Jurkat, Clone E6-1 (cell line): Measurements from ENCODE around the gene IL1R1.
A peak's percentile ranks its signal among the peaks of the same experiment; 100 is the strongest.

ENCODE experiments used
- DNase-seq: peaks from one replicate; pipeline ENCODE4 v3.0.0-alpha.2; 2011; ENCODE audit warnings: low read depth, low spot score
- H3K4me3 ChIP-seq: 2 replicates; pipeline ENCODE4 v1.5.1; 2011; ENCODE audit warnings: mild to moderate bottlenecking, low read length, control low read depth, moderate library complexity

Gene IL1R1

DNA sequence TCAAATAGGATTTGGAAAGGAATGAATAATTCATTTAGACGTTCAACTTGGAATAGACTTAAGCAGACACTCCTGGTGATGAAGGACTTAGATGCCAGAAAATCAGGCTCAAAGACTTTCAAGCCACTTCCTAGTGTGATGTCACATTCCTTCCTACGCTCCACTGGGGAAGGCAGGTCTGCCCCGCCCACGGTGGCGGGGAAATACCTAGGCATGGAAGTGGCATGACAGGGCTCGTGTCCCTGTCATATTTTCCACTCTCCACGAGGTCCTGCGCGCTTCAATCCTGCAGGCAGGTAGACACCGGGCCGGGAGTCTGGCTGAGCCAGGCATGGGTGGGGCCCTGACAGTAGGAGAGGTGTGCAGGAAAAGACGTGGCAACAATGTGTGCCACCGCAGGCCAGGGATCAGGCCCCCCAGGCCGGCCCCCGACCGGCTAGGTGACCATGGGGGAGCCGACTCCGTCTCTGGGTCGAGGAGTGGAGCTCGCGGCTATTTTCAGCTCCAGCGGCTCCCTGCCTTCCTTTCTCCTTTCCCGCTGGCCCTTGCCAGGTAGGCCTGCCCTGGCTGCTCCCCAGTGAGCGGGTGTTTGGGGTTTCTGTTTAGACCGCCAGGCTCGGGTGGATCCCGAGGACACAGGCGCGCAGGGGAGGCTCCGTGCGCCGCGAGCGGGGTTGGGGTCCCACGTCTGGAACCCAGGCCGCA, 44.4 kb downstream of the IL1R1 start, which contains the start of gene IL1RL2:
IL1RL2 (plus strand) TSS at position 233 of the 705 bp plus-strand sequence. CDS start 845 bp downstream, outside the sequence.
- no peak within 1 kb of the TSS for H3K4me3 ChIP-seq
- no peak for DNase-seq

DNA sequence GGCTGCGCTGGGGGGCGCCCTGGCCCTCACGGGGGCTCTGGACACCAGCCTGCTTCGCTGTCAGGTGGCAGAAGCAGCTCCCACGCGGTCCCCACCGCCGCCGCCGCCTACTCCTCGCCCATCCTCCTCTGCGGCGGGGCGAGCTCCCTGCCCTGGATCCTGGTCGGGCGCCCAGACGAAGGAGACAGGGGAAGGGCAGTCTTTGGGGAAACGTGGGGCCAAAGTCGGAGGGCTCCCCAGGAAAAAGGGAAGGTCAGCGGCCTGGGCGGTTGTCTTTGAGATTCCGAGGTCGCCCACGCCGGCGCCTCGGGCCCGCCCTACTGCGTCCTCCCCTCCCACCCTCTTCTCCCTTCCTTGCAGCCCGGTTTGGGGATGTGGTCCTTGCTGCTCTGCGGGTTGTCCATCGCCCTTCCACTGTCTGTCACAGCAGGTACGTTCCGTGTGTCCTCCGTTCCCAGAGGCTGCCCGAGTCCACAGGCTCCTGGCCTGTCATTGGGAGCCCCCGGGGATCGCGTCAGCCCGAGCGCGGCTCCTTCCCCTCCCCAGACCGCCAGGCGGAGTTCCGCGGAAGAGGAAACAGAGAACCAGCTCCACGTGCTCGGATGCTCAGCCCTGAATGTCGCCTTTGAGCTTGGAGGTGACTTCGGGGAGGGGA, 45.1 kb downstream of the IL1R1 start:
- no peak for DNase-seq
- H3K4me3 ChIP-seq, result no peak overlapping the region

DNA sequence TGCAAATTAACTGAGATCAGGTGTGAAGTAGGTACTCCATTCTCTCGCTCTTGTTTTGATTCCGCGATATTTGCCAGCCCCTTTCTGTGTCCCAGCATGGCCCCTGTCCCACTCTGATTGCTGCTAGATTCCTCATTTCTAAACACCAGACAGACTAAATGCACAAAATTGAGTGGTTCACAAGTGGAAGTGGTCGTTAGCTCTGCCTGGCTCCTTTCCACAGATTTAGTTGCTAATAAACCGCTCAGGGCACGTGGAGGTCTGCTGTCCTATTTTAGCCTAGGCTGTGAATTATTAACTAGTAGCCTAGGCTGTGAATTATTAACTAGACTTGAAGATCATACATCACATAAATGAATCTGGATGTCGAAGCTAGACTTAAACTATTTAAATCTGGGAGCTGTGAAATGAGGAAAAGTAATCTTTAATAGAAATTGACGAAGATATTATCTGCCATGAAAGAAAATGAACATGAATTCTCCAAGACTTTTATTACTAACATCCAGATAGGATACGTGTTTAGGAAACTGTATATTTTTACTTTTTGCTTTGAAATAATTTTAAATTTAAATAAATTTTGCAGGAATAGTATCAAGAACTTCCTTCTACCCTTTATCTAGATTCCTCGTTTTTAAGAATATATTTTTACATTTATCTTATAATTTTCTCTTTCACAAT, 48.0 kb downstream of the IL1R1 start:
- H3K4me3 ChIP-seq, result no peak overlapping the region
- DNase-seq, result no peak

DNA sequence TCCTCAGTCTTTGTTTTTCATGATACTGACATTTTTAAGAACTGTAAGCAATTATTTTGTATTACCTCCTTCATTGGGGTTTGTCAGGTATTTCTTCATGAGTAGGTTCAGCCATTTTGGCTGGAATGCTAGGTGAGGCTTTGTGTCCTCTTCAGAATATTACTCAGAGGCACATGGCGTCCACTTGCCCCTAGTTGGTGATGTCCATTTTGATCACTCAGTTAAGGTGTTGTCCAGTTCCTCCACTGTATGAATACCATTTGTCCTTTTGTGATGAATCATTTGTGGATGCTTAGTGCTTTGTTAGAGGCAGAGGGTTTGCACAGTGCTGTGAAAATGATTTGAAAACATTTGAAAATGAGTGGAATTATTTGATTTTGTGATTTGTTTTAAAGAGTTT, 49.0 kb downstream of the IL1R1 start:
- DNase-seq, result no peak
- H3K4me3 ChIP-seq, result no peak overlapping the region

DNA sequence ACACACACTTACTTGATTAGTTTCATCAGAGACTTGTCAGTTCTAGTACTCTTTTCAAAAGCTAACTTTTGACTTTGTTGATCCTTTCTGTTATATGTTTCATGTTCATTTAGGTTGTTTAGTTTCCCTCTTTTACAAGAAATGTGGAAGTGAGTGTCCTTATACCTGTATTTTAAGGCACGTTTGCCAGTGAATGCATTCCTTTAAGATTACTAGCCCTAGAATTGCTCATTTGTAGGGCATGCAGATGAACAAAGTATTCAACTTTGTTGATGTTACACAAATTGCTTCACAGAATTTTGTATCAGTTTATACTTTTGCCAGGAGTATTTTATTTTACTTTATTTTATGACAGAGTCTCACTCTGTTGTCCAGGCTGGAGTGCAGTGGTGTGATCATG, 50.5 kb downstream of the IL1R1 start:
- no peak overlapping the region for H3K4me3 ChIP-seq
- no peak for DNase-seq

DNA sequence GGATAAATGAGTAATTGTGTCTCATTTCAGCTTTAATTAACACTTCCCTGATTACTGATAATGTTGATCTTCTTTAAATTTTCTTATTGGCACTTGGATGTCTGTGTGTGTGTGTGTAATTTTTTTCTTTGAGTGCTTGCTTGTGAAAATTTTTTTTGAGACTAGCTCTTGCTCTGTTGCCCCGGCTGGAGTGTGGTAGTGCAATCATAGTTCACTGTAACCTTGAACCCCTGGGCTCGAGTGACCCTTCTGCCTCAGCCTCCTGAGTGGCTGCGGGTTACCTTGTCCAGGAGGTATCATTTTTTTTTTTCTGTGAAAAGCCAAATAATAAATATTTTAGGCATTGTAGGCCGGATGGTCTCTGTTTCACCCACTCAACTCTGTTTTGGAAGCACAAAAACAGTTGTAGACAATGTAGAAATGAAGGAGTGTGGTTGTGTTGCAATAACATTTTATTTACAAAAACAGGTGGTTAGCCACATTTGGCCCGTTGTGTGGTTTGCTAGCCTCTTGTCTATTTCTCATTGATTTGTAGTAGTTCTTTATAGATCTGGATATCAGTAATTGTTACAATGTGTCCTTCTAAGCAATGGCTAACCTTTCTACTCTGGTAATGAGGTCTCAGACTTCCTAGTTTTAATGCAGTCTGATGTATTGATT, 52.2 kb downstream of the IL1R1 start:
- no peak for DNase-seq
- no peak overlapping the region for H3K4me3 ChIP-seq

DNA sequence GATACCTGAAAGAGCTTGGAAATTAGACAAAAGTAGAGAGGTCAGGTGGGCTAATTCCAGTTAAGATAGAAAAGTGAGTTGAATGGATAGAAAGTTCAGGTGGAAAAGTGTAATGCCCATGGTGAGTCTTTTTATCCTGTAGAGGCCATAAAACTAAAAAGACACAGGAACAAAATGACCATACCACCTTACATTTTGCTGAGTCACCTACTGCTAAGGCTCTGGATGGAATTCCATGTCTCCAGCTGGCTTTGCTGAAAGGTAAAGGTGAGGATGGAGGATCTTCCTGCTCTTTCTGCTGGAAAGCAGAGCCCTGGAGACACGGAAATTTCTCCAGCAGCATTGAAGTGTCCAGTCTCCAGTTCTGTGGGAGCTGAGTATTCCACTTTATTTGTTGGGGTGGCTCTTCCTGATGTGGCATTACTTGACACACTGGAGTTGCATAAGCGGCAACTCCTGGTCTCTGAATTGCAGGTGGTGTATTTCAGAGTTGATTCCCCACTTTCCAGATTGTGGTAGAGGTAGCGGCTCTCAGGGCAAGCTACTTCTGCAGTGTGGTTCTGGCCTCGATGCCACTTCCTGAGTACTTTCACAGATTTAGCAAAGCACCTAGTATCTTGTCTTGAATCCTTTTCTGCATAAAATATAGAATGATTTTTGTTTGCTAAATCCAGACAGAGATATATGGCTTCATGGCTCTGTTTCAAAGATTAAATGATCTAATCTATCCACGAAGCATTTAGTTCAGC, 55.0 kb downstream of the IL1R1 start:
- H3K4me3 ChIP-seq, result no peak overlapping the region
- DNase-seq, result peak; percentile 14

DNA sequence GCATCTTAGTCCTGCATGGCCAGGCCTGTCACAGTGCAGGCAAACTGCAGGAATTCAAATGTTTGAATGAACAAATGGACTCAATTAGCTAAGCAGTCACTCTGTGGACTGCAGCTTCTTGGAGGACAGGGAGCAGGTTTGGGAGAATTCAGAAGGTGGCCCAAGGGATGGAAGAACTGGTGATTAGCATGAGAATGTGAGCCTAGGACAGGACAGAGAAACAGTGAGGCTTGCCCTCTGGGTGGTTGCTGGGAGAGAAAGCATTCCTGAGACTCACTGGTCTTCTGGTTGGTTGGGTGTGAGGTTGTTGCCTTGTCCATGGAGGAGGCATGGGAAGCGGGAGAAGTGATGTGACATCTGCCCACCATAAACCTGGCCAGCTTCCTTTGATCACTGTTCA, 58.0 kb downstream of the IL1R1 start:
- no peak for DNase-seq
- H3K4me3 ChIP-seq, result no peak overlapping the region

DNA sequence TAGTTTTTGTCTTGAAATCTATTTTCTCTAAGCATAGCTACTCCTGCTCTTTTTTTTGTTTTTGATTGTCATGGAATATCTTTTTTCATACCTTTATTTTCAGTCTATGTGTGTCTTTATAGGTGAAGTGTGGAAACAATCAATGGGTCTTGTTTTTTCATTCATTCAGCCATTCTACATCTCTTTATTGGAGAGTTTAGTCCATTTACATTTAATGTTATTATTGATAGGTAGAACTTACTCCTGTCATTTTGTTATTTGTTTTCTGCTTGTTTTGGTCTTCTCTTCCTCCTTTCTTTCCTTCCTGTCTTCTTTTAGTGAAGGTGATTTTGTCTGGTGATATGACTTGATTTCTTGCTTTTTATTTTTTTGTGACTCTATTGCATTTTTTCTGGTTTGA, 62.1 kb downstream of the IL1R1 start:
- DNase-seq, result no peak
- H3K4me3 ChIP-seq, result no peak overlapping the region

DNA sequence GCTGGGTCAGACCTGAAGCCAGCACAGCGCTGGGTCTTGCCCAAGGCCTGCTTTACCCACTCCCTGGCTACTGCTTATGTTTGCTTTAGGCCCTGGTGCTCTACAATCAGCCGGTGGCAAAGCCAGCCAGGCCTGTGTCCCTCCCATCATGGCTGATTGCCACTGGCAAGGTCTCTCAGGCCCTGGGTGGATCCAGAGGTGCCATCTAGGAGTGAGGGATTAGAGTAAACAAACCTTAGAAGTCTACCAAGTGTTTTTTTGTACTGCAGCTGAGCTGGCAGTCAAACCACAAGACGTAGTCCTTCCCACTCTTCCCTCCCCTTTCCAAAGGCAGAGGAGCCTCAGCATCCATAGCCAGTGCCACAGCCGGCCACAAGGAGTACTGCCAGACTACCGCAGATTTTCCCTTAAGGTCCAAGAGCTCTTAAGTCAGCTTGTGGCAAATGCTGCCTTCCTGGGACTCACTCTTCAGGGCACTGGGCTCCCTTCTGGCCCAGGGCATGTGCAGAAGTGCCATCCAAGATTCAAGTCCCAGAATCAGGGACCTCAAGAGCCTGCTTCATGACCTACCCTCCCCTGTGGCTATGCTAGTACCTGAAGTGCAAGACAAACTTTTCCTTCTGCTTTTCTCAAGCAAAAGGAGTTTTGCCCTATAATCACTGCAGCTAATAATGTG, 64.3 kb downstream of the IL1R1 start:
- DNase-seq, result no peak
- H3K4me3 ChIP-seq, result no peak overlapping the region

DNA sequence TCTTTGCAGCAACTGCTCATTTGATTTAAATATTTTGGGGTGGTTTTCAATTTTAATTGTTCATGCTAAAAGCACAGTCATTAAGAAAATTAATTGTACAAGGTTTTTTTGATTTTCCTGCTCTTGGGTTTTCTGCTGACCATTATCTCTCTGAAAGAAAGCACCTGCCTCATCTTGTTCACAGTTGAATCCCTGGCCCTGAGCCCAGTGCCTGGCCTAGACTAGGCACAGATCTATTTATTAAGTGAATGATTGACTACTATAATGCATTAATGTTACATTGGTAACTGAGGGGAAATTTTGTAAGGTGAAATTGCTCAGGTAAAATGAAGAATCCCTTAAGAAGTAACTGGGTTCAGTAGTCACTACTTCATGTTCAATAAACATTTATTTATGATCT, 66.2 kb downstream of the IL1R1 start:
- DNase-seq, result no peak
- H3K4me3 ChIP-seq, result no peak overlapping the region

DNA sequence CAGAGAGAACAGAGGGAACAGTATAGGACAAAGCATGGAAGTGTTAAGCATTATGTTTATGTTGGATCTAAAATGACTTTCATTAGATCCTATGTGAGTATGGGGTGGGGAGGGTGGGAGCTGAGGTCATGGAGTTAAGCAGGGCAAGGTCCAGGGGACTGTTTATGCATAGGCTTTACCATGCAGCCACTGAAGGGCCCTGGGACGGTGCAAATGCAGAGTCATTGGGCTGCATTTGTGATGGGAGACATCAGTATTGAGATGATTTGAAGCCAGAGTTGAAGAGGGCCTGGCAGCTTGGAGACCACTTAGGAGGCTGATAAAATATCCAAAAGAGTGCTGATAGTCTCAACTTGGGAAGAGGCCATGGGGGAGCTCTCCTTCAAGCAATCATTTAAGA, 66.9 kb downstream of the IL1R1 start:
- H3K4me3 ChIP-seq, result no peak overlapping the region
- DNase-seq, result no peak

DNA sequence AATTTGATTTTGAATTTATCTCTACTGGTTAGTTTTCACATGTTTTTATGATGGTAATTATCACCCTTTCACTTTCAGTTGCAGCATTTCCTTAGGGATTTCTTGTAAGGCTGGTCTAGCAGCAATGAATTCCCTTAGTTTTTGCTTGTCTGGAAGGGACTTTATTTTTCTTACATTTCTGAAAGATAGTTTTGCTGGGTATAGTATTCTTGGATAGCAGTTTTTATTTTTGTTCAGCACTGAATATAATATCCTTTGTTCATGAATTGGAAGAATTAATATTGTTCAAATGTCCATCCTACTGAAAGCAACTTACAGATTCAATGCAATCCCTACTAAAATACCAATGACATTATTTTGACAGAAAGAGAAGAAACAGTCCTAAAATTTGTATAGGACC, 74.5 kb downstream of the IL1R1 start:
- H3K4me3 ChIP-seq, result no peak overlapping the region
- no peak for DNase-seq

DNA sequence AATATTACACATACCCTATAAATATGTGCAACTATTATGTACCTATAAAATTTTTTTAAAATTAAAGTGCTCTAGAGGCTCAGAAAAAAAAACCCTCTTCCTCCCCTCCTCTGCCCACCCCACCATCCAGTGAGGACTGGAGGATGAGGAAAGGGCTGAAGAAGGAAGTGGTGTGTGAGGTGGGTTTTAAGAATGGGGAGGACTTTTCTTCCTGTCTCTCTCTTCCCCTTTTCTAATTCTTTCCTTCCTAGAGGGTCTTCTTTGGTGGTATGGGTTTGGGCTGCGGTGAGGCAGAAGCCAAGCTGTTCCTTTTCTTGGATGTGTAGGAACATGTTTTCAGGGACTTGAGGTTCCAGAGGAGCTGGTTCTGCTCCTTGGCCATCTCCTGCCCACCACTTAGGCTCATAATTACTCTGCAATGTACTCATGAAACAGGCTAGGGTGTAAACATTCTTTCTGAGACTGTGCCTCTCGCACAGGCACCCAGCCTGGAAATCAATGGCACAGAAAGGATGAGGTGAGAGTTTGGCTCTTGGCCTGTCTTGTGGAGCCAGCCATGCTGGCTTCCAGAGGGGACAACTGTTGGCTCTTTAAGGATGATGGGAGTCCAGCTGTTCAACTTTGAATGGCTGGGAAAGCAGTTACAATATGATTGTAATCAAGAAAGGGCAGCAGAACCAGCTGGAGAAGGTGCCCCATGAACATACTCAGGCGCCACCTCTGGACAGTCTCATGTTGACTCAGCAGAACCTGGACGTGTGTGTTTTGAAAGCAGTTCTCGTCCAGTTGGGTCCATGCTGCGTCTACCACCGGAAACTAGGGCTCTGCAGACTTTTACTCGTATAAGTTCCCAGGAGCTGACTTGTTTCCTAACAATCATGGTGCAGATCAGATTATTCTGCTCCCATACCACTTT, 82.5 kb downstream of the IL1R1 start:
- DNase-seq, result no peak
- no peak overlapping the region for H3K4me3 ChIP-seq

DNA sequence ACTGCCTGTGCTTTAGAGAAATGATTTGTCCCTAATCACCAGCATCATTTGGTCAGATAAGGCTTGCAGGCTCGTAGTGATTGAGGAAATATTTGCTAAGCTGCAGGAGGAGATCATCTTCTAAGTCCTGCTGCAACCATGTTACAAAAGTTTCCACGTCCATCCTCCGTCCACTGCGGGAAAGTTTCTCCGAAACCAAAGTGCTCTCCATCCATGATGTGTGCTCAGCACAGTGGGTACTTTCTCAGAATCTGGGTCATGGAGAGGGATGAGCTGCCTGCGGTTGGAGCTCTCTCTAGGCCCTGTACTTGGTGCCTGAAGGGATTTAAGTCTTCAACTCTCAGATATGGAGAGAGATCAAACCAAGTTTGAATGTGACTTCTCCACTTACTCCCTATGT, 83.6 kb downstream of the IL1R1 start:
- DNase-seq, result no peak
- H3K4me3 ChIP-seq, result no peak overlapping the region

DNA sequence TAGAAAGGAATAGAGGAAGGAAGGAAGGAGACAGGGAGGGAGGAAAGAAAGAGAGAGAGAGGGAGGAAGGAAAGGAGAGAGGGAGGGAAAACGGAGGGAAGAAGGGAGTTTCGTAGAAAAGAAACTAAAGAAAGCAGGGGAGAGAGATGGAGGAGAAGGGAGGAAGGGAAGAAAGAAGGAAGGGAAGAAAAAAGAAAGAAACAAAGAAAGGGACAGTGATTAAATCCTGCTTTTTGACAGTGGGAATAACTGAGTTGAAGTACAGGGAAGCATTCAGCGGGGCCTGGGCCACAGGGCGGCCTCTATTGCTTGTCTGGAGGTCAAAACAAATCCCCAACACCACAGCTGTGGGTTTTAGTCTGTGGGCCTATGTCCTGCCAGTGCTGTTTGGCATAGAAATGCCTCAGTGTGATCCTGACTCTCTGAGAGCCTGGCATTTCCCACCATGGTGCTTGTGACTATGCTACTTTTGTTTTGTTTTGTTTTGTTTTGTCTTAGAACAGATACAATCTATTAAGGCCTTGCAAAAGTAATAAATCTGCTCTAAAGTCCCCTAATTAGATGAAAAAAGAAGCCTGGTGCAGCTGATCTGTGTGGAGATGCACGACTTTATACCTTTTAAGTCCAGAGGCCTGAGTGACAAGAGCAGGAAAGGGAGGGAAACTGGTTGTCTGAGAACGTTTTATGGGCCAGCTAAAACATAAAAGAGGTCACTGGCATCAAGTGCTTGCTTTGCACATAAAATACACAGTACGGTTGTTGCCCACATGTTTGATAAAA, 84.3 kb downstream of the IL1R1 start:
- H3K4me3 ChIP-seq, result no peak overlapping the region
- no peak for DNase-seq

DNA sequence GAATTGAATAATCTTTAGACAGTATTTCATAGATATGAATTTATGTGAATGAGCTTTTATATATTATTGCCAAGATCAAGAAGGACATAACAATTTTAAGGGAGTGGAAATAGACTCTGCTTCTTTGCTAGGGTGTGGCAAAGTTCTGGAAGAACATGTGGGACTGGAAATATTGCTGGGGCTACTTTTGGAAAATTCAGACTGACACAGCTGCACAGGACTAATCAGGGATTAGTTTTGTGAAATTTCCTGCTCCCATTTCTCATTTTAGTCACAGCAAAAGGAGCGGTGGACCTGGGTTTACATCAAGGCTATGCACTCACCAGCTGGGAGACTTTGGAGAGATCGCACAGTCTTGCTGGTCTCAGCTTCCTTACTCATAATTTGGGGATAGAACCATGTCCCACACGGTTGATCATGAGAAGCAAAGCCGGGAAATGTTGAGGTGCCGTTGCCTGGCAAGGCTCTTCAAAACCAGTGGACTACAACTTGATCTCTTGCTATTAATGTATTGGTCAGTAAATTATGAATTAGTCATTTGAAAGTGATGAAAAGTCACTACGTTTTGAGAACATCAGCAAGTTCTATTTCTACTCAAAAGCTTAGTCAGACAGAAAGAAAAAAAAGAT, 86.7 kb downstream of the IL1R1 start:
- no peak for DNase-seq

More for the DNA sequence above, 86.7 kb downstream of the IL1R1 start:
- H3K4me3 ChIP-seq, result no peak overlapping the region
